GM18868 (cell line): ENCODE results near the gene ELOVL7.
A peak's percentile ranks its signal among the peaks of the same experiment; 100 is the strongest.
"Not testable (repeated sequence)": the region's sequence is repeated elsewhere in the genome, so short reads cannot be mapped to it uniquely, and the experiment has no call there.

Experiments
- ATAC-seq: cut with Tn5 transposase; IDR thresholded peaks from one replicate; pipeline ENCODE4 v1.9.1; 2021; ENCODE audit warnings: mild to moderate bottlenecking, moderate library complexity; ENCODE audit not compliant: unreplicated experiment

Gene ELOVL7

GRCh38 chr5:60795424-60795950 is 48.6 kb downstream of the ELOVL7 start:
- ATAC-seq = not testable (repeated sequence)

- no peak for ATAC-seq
Observed at GRCh38 chr5:60794691-60795090, 49.4 kb downstream of the ELOVL7 start.

- no peak for ATAC-seq
Observed at GRCh38 chr5:60792438-60792837, 51.6 kb downstream of the ELOVL7 start.

GRCh38 chr5:60789551-60789950 is 54.5 kb downstream of the ELOVL7 start:
- no peak for ATAC-seq

GRCh38 chr5:60788863-60789513 is 55.1 kb downstream of the ELOVL7 start:
- ATAC-seq = no peak

- ATAC-seq = no peak
Observed at GRCh38 chr5:60779466-60779865, 64.6 kb downstream of the ELOVL7 start.

GRCh38 chr5:60776343-60776742 is 67.7 kb downstream of the ELOVL7 start:
- no peak for ATAC-seq

- no peak for ATAC-seq
Observed at GRCh38 chr5:60765019-60765709, 78.9 kb downstream of the ELOVL7 start.

- ATAC-seq = no peak
Observed at GRCh38 chr5:60763061-60763460, 81.0 kb downstream of the ELOVL7 start.

- no peak for ATAC-seq
Observed at GRCh38 chr5:60754495-60754894, 89.6 kb downstream of the ELOVL7 start.

- ATAC-seq = no peak
Observed at GRCh38 chr5:60744682-60745081, 99.4 kb downstream of the ELOVL7 start.

GRCh38 chr5:60743511-60744314 is 100.4 kb downstream of the ELOVL7 start:
- ATAC-seq = no peak

- ATAC-seq = no peak
Observed at GRCh38 chr5:60740322-60740721, 103.7 kb downstream of the ELOVL7 start.

- ATAC-seq = peak; percentile 8
Observed at GRCh38 chr5:60738933-60739332, 105.1 kb downstream of the ELOVL7 start.

- ATAC-seq = peak; percentile 93
Observed at GRCh38 chr5:60738461-60738860, 105.6 kb downstream of the ELOVL7 start.

GRCh38 chr5:60730858-60731257 is 113.2 kb downstream of the ELOVL7 start:
- ATAC-seq = not testable (repeated sequence)

- no peak for ATAC-seq
Observed at GRCh38 chr5:60727033-60727679, 116.9 kb downstream of the ELOVL7 start.

- no peak for ATAC-seq
Observed at GRCh38 chr5:60724126-60724525, 119.9 kb downstream of the ELOVL7 start.

GRCh38 chr5:60722416-60722815 is 121.7 kb downstream of the ELOVL7 start:
- ATAC-seq = no peak

GRCh38 chr5:60719329-60719728 is 124.7 kb downstream of the ELOVL7 start:
- ATAC-seq = no peak
